ENCODE data around the gene SUPT20HL1. TPM values are rescaled to one million over a fixed set of nuclear protein-coding genes. Genes with fewer than 3 reads are reported as not detected.
"Not testable (repeated sequence)": the region's sequence is repeated elsewhere in the genome, so short reads cannot be mapped to it uniquely, and the experiment has no call there.

Gene SUPT20HL1
- total RNA-seq, 2 donors from 2014 or later, result 0.71 to 1.4 TPM

DNA sequence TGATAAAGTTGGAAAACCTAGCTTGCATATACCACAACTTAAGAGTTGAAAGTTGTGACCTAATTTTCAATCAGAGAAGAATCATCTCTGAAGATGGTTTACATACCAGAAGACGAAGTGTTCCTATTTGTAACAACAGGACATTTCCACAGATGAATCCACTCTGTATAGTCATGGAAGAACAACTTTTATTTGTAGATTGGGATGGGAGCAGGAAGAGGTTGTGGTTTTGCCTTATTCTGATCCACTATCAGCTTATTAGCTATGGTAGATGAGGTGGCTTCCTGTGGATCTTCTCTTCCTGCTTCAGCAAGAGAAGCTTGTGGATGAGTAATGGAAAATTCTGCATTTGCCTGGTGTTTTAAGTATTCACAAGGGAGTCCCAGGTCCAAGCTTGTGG, 18.6 kb upstream of the SUPT20HL1 start:
- H3K27me3 Mint-ChIP-seq, result peaks cover 5% of the 10 kb centered on the region
- no peaks in the 10 kb centered on the region for H3K9me3 Mint-ChIP-seq
- H3K27ac Mint-ChIP-seq, result peak overlapping the region; percentile 68
- H3K4me3 Mint-ChIP-seq, result no peak overlapping the region
- peak; percentile 60 for ATAC-seq (replicated peaks)
- H3K36me3 Mint-ChIP-seq (ENCODE audit: low read depth), result no peaks in the 10 kb centered on the region
- H3K4me1 Mint-ChIP-seq, result peaks cover 16% of the 10 kb centered on the region

DNA sequence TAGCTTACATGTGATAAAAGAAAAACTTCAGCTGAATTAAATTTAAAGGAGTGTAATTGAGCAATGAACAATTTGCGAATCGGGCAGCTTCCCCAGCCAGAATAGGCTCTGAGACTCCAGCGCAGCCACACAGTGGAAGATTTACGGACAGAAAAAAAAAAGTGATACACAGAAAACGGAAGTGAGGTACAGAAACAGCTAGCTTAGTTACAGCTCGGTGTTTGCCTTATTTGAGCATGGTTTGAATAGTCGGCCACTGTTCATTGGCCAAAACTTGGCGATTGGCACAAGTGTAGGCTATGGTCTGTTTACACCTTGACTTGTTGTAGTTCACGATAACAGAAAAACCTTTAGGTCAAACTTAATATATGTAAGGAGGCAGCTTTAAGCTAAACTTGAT, 16.7 kb upstream of the SUPT20HL1 start:
- peaks cover 5% of the 10 kb centered on the region for H3K27me3 Mint-ChIP-seq
- ATAC-seq (replicated peaks), result peak; percentile 38
- H3K4me3 Mint-ChIP-seq, result peak overlapping the region; percentile 25
- H3K9me3 Mint-ChIP-seq, result no peaks in the 10 kb centered on the region
- peaks cover 16% of the 10 kb centered on the region for H3K4me1 Mint-ChIP-seq
- no peaks in the 10 kb centered on the region for H3K36me3 Mint-ChIP-seq (ENCODE audit: low read depth)
- no peak overlapping the region for H3K27ac Mint-ChIP-seq

DNA sequence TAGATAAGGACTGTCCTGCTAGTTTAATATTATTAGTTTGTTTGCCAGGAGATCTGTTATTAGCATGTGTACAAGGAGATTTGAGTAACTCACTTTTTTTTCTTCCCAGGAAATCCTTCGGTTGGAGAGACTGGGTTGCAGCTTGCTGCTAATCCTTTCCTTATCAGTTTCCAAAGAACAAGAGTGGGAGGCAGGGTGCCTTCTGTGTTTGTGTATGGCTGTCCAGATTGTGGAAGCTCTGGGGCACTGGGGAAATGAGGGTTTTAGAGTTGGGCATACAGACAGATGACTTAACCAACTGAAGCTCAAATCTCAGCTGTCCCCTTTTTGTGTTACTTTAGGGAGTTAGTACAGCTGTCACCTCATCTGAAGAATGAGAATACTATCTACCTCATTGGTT, 12.6 kb upstream of the SUPT20HL1 start:
- H3K27ac Mint-ChIP-seq, result no peak overlapping the region
- ATAC-seq (replicated peaks), result no peak
- no peaks in the 10 kb centered on the region for H3K27me3 Mint-ChIP-seq
- no peak overlapping the region for H3K4me3 Mint-ChIP-seq
- no peaks in the 10 kb centered on the region for H3K36me3 Mint-ChIP-seq (ENCODE audit: low read depth)
- no peaks in the 10 kb centered on the region for H3K9me3 Mint-ChIP-seq
- no peaks in the 10 kb centered on the region for H3K4me1 Mint-ChIP-seq

DNA sequence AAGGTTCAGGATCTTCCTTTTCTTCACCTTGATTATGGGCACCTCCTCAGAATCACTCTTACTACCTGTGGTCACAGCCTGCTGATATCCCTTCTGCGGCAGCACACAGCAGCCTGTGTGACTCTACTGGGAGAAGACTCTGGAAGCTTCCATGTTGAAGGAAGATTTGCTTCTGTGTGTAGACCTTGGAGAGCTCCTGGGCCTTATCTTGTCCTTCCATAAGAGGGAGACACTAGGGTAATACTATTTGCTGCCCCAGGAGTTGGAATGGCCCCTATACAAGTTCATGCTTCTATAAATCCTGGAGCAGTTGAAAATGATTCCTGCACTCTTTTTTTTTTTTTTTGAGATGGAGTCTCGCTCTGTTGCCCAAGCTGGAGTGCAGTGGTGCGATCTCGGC, 10.2 kb upstream of the SUPT20HL1 start:
- Mint-ChIP-seq H3K9me3 (no peaks in the 10 kb centered on the region), H3K36me3 (ENCODE audit: low read depth) (no peaks in the 10 kb centered on the region), H3K27me3 (no peaks in the 10 kb centered on the region), H3K27ac (no peak overlapping the region), H3K4me3 (no peak overlapping the region), H3K4me1 (no peaks in the 10 kb centered on the region)
- ATAC-seq (replicated peaks), result no peak

DNA sequence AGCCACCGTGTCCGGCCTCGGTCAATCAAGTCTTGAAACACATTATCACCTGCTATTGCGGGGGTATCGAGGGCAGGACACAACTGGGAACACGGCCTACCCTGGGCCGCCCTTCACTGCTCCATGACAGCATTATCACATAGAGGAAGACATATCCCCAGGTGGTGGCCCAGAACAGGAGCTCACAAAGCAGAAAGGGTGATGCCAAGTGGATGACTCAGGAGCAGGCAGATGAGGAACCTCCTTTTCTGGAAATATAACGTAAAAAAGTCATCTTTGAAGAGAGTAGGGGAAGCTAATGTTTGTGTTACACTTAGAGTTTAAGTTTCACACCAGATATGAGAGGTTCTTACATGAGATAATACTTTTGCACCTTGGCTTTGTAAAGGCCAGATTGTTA, 5.3 kb upstream of the SUPT20HL1 start:
- no peak for ATAC-seq (replicated peaks)

DNA sequence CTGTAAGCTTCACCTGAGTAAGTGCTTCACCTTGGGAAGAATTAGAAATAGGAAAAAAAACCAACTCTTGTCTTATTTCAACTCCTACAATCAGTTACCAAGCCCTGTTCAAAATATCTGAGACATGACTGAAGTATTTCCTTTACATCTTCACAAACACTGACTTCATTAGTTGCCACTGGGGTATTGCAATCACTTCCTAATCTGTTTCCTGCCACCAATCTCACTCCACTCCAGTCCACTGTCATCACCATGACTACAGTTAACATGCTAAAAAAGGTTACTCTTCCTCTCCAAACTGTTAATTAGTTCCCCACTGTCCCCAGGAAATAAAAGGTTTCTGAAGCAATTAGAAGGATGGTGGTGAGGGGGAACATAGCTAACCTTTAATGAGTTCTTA, 3.3 kb upstream of the SUPT20HL1 start:
- no peak overlapping the region for H3K4me3 Mint-ChIP-seq
- no peak overlapping the region for H3K27ac Mint-ChIP-seq
- no peaks in the 10 kb centered on the region for H3K27me3 Mint-ChIP-seq
- H3K4me1 Mint-ChIP-seq, result no peaks in the 10 kb centered on the region
- no peaks in the 10 kb centered on the region for H3K9me3 Mint-ChIP-seq
- H3K36me3 Mint-ChIP-seq (ENCODE audit: low read depth), result no peaks in the 10 kb centered on the region
- ATAC-seq (replicated peaks), result no peak

More for the DNA sequence above, 5.3 kb upstream of the SUPT20HL1 start:
- no peak overlapping the region for H3K27ac Mint-ChIP-seq
- H3K9me3 Mint-ChIP-seq, result no peaks in the 10 kb centered on the region
- H3K4me1 Mint-ChIP-seq, result no peaks in the 10 kb centered on the region
- H3K4me3 Mint-ChIP-seq, result no peak overlapping the region
- no peaks in the 10 kb centered on the region for H3K36me3 Mint-ChIP-seq (ENCODE audit: low read depth)
- H3K27me3 Mint-ChIP-seq, result no peaks in the 10 kb centered on the region

DNA sequence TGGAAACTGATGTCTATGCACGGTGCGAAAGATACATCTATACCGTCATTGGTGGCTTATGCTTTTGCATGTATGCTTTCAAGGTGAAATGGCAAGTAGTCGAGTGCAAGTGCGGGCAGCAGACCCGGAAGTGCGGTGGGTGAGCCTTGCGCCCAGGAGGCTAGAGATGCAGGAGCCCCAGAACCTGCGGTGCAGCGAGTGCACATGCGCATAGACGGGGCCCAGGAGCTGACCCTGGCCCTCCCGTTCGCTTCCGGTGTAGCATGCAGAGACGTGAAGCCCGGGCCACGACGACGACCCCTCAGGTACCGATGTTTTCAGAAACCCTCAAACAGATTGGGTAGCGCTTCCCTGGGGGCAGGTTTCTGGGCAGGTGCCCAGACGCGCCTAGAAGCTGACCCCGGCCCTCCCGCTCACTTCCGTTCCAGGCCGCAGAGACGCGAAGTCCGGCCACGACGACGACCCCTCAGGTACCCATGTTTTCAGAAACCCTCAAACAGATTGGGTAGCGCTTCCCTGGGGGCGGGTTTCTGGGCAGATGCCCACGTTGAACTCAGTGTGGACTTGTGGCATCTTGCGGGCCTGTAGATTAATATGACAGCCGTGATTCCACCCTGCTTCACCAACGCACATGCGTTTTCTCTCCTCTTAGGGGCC, 1.8 kb downstream of the SUPT20HL1 start:
- not testable (repeated sequence) for ATAC-seq (replicated peaks); H3K9me3 Mint-ChIP-seq; H3K4me3 Mint-ChIP-seq; H3K36me3 Mint-ChIP-seq (ENCODE audit: low read depth); H3K27me3 Mint-ChIP-seq; H3K4me1 Mint-ChIP-seq; H3K27ac Mint-ChIP-seq

DNA sequence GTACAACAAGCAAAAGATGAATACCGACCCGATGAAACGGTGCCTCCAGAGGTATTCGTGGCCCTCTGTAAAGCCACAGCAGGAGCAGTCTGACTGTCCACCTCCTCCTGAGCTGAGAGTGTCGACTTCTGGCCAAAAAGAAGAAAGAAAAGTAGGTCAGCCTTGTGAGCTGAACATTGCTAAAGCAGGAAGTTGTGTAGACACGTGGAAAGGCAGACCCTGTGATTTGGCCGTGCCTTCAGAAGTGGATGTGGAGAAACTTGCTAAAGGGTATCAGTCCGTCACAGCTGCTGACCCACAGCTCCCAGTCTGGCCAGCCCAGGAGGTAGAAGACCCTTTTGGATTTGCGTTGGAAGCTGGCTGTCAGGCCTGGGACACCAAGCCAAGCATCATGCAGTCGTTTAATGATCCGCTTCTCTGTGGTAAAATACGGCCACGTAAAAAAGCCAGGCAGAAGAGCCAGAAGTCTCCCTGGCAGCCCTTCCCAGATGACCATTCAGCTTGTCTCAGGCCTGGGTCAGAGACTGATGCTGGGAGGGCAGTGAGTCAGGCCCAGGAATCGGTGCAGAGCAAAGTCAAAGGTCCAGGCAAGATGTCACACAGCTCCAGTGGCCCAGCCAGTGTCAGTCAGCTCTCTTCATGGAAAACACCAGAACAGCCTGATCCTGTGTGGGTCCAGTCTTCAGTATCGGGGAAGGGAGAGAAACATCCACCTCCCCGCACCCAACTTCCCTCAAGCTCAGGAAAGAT, 3.2 kb downstream of the SUPT20HL1 start:
- H3K9me3 Mint-ChIP-seq; H3K27me3 Mint-ChIP-seq; H3K36me3 Mint-ChIP-seq (ENCODE audit: low read depth); H3K4me1 Mint-ChIP-seq: not testable (repeated sequence)
- peak; percentile 23 for ATAC-seq (replicated peaks)
- Mint-ChIP-seq H3K4me3 (peak overlapping the region; percentile 52), H3K27ac (peak overlapping the region; percentile 70)

DNA sequence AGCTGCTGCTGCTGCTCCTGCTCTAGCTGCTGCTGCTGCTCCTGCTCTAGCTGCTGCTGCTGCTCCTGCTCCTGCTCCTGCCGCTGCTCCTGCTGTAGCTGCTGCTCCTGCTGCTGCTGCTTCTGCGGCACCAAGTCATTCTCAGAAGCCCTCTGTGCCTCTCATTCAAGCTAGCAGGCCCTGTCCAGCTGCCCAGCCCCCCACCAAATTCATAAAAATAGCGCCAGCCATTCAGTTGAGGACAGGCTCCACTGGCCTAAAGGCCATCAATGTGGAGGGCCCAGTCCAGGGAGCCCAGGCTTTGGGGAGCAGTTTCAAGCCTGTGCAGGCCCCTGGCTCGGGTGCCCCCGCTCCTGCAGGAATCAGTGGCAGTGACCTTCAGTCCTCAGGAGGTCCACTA, 3.9 kb downstream of the SUPT20HL1 start:
- Mint-ChIP-seq H3K9me3 (no peaks in the 10 kb centered on the region), H3K27ac (no peak overlapping the region)
- ATAC-seq (replicated peaks), result no peak

DNA sequence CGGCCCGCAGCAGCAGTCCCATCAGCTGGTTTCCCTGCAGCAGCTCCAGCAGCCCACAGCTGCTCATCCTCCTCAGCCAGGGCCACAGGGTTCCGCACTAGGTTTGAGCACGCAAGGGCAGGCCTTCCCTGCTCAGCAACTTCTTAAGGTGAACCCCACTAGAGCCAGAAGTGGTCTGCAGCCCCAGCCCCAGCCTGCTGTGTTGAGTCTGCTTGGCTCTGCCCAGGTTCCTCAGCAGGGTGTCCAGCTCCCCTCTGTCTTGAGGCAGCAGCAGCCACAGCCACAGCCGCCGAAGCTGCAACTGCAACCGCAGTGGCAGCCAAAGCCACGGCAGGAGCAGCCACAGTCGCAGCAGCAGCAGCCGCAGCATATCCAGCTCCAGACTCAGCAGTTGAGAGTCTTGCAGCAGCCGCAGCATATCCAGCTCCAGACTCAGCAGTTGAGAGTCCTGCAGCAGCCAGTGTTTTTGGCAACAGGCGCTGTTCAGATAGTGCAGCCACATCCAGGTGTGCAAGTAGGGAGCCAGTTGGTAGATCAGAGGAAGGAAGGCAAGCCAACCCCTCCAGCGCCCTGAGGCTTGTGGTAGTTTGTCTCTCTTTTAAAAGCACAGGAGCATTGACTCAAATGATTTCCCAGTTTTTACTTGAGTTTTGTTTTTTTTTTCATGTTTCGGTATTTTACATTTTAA, 4.6 kb downstream of the SUPT20HL1 start:
- no peaks in the 10 kb centered on the region for H3K36me3 Mint-ChIP-seq (ENCODE audit: low read depth)
- no peaks in the 10 kb centered on the region for H3K9me3 Mint-ChIP-seq
- no peaks in the 10 kb centered on the region for H3K27me3 Mint-ChIP-seq
- peak overlapping the region; percentile 79 for H3K27ac Mint-ChIP-seq
- ATAC-seq (replicated peaks), result no peak
- H3K4me3 Mint-ChIP-seq, result peak overlapping the region; percentile 66
- peaks cover 5% of the 10 kb centered on the region for H3K4me1 Mint-ChIP-seq

More for the DNA sequence above, 3.9 kb downstream of the SUPT20HL1 start:
- Mint-ChIP-seq H3K4me1 (peaks cover 5% of the 10 kb centered on the region), H3K4me3 (peak overlapping the region; percentile 66), H3K27me3 (no peaks in the 10 kb centered on the region), H3K36me3 (ENCODE audit: low read depth) (no peaks in the 10 kb centered on the region)

DNA sequence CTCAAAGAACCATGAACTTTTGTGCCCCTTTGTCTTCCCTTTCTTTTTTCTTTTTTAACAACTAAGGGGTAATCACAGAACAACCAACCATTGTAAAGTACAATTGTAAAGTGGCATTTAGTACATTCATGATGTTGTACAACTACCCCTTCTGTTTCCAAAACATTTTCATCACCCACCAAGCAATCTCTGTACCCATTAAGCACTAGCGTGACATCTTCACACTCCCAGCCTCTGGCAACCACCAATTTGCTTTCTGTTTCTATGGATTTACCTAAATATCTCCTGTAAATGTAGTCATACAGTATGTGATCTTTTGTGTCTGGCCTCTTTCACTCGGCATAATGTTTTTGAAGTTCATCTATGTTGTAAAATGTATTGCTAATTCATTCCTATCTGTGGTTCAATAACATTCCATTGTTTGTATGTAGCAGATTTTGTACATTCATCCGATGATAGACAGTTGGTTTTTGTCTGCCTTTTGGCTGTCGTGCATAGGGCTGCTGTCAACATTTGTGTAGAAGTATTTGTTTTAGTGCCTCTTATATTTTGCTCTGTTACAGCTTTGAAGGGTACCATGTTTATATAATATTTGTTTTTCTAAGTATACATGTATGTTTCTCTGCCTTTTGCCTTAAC, 6.4 kb downstream of the SUPT20HL1 start:
- peak overlapping the region; percentile 54 for H3K4me3 Mint-ChIP-seq
- H3K36me3 Mint-ChIP-seq (ENCODE audit: low read depth); H3K27me3 Mint-ChIP-seq: not testable (repeated sequence)

DNA sequence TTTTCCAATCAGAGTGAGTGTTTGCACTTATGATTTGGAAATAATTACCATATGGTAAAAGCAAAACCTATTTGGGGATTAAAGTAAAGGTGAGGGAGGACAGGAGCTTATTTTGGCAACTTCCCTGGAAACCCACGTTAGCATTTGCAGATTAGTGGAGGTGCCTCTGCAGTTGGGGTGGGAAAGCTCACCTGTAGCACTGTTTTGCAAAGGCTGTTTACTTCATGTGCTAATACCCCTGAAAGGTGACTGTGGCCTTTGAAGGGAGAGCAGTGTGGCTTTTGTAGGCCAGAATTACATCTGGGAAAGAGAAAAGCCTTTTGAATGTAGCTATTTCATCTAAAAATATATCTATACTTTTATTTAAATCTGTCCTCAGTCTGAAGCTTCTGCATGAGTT, 9.4 kb downstream of the SUPT20HL1 start:
- ATAC-seq (replicated peaks), result no peak
- Mint-ChIP-seq H3K27me3 (peaks cover 5% of the 10 kb centered on the region), H3K27ac (peak overlapping the region; percentile 83), H3K4me3 (peak overlapping the region; percentile 71), H3K36me3 (ENCODE audit: low read depth) (no peaks in the 10 kb centered on the region), H3K9me3 (no peaks in the 10 kb centered on the region), H3K4me1 (peaks cover 16% of the 10 kb centered on the region)

More for the DNA sequence above, 6.4 kb downstream of the SUPT20HL1 start:
- peak; percentile 51 for ATAC-seq (replicated peaks)
- H3K9me3 Mint-ChIP-seq, result not testable (repeated sequence)
- Mint-ChIP-seq H3K27ac (peak overlapping the region; percentile 86), H3K4me1 (peaks cover 16% of the 10 kb centered on the region)

DNA sequence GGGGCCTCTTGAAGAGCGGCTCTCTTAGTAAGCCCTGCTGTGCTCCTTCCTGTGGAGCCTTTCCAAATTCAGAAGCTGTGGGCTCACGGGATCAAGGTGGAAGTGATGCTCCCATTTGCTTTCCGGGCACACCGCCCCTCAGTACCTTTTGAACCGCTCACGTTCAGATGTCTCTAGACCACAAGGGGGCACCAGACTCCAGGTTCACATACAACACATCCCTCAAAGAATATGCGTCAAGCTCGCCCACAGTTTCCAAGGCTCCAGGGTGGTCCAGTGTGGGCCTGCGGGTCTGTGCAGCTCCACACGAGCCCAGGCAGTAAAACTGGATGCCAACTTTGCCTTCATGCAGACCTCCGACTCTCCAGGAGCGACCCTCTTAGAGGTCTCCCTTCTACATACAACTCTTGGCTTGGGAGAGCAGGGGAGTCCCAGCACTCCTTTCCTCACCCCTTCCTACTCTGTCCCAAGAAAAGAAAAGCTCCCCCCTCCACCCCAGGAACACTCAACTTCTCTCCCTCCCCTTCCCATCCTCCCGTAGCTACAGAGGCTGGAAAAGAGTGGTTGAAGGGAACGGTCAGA, 11.0 kb downstream of the SUPT20HL1 start:
- H3K9me3 Mint-ChIP-seq, result no peaks in the 10 kb centered on the region
- peak overlapping the region; percentile 71 for H3K4me3 Mint-ChIP-seq
- peak; percentile 68 for ATAC-seq (replicated peaks)
- no peaks in the 10 kb centered on the region for H3K36me3 Mint-ChIP-seq (ENCODE audit: low read depth)
- H3K4me1 Mint-ChIP-seq, result peaks cover 11% of the 10 kb centered on the region
- peak overlapping the region; percentile 83 for H3K27ac Mint-ChIP-seq
- peaks cover 5% of the 10 kb centered on the region for H3K27me3 Mint-ChIP-seq

DNA sequence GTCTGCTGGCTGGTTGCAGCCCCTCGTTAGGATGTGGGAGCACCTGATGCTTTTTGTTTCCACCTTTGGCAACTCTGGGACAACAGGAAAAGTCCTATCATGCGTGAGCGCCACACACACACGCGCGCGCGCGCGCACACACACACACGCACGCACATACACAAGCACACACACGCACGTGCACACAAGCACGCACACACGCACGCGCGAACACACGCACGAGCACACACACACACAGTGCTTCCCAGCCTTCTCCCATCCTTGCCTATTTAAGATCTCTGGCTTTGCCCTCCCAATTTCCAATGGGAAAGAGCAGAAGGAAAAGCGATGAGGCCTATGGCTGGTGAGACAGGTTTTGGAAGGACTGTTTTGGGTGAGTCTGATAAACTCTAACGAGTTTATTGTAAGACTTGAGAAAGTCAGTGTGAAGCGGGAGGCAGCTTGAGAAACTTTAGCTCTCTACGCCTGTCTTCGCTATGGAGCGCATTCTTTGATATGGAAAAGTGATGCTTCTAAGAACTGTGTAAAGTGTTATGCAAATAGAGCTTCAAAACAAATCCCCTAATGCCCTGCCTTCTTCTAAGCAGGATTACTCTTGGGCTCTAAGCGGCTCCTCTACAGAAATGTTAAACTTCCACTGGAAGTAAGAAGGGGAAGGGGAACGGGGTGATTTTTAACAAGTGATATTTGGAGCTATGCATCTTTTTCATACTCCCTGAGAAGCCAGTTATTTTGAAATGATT, 11.8 kb downstream of the SUPT20HL1 start:
- Mint-ChIP-seq H3K36me3 (ENCODE audit: low read depth) (no peaks in the 10 kb centered on the region), H3K27ac (no peak overlapping the region), H3K4me3 (peak overlapping the region; percentile 71), H3K27me3 (peaks cover 5% of the 10 kb centered on the region), H3K4me1 (peaks cover 11% of the 10 kb centered on the region), H3K9me3 (no peaks in the 10 kb centered on the region)
- ATAC-seq (replicated peaks), result no peak

Data from activated T-helper 17 cell treated with anti-CD3 and anti-CD28 coated beads, Interleukin-2, amount 50 U/mL, for 72 hours (primary cell).